NT2/D1 (cell line): ENCODE measurements around the gene SHISA5.

Source experiments
- SUZ12 ChIP-seq: IDR thresholded peaks from 2 replicates; pipeline ENCODE4 v1.6.1; 2011; ENCODE audit not compliant: insufficient read length, insufficient read depth; ENCODE audit errors: extremely low read depth
- ZNF274 ChIP-seq: IDR thresholded peaks from 2 replicates; pipeline ENCODE4 v1.6.1; 2011; ENCODE audit warnings: mild to moderate bottlenecking, low read depth, low read length

DNA sequence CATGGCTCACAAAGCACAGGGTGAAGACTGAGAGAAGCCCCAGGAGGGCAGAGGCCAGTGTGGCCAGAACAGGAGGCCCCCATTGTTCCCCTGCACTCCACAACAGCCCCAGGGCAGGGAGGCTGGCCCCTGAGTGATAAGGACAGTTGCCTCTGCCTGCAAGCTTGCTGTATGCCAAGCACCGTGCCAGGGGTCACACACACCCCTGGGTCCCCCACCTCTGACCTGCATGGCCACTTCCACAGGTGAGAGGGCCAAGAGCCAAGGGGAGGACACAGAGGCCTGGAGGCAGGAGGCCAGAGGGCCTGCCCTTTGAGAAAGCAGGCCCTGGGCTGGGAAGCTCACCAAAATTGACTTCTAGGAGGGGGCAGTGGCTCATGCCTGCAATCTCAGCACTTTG, 33.7 kb downstream of the SHISA5 start:
- no peak for TF ChIP-seq ZNF274
- no peak for TF ChIP-seq SUZ12
